Loucy (cell line): ENCODE measurements around the gene CAMTA1.

Experiments
- CTCF ChIP-seq: fragments of 200-600 bp; sonication (generic); conservative IDR thresholded peaks from 2 replicates; pipeline ENCODE4 v1.5.1; 2014; ENCODE audit warnings: mild to moderate bottlenecking, antibody characterized with exemption, low read length
- EZH2phosphoT487 ChIP-seq: fragments of 200-600 bp; IDR thresholded peaks from 2 replicates; pipeline ENCODE4 v1.6.1; 2018; ENCODE audit warnings: antibody characterized with exemption, mild to moderate bottlenecking, moderate library complexity, borderline replicate concordance

DNA sequence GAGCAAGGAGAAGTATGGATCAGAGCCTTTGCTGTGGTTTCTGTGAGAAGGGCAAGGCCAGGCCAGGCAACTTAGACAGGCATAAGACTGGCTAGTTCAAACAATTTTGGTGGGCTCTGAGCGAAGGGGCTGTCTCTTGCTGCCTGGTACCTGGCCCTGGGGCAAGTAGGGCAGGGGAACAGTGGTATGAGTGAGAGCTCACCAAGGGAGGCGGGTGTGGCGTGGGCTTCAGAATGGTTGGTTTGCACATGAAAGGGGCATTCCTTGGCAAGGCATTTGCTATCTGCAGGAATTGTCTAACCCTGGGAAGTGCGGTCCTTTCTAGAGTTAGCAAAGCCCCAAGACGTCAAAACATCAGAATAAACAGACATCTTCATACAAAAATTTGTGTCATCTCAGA, 210.5 kb downstream of the CAMTA1 start:
- TF ChIP-seq CTCF (no peak), EZH2phosphoT487 (no peak)
